ENCODE measurements around the gene TAF3.

TAF3 gene

DNA sequence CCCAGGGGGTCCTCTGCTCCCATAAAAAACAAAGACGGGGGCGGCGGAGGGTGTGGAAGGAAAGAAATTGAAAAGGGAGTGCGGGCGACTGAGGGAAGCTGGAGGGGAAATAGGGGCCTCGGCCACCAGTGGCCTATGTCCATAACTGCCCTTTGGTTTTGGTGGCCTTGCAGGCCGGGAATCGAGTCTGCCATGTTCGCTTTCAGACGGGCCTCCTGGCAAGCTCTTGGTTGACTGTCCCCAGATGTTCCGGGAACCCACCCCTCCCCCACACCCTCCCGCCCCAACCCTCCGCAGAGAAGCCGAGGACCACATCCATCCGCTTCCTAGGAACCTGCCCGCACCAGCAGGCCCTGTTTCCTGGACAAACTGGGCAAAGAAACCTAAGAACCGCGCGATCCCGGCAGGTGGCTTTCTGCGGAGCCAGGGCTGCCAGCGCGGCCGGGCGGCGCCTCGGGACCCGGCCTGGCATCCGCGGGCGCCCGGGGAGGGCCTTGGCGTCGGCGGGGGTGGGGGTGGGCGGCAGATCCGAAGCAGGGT lies 216.2 kb downstream of the TAF3 start:
- no peak for DNase-seq (ENCODE audit: low read depth)
- no peak overlapping the region for H3K4me3 ChIP-seq (ENCODE audit: low read length)
- TF ChIP-seq, protein P1, sequence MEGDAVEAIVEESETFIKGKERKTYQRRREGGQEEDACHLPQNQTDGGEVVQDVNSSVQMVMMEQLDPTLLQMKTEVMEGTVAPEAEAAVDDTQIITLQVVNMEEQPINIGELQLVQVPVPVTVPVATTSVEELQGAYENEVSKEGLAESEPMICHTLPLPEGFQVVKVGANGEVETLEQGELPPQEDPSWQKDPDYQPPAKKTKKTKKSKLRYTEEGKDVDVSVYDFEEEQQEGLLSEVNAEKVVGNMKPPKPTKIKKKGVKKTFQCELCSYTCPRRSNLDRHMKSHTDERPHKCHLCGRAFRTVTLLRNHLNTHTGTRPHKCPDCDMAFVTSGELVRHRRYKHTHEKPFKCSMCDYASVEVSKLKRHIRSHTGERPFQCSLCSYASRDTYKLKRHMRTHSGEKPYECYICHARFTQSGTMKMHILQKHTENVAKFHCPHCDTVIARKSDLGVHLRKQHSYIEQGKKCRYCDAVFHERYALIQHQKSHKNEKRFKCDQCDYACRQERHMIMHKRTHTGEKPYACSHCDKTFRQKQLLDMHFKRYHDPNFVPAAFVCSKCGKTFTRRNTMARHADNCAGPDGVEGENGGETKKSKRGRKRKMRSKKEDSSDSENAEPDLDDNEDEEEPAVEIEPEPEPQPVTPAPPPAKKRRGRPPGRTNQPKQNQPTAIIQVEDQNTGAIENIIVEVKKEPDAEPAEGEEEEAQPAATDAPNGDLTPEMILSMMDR (conservative IDR thresholded peaks at IDR 0.05; ENCODE audit: low read depth, low read length), result no peak

DNA sequence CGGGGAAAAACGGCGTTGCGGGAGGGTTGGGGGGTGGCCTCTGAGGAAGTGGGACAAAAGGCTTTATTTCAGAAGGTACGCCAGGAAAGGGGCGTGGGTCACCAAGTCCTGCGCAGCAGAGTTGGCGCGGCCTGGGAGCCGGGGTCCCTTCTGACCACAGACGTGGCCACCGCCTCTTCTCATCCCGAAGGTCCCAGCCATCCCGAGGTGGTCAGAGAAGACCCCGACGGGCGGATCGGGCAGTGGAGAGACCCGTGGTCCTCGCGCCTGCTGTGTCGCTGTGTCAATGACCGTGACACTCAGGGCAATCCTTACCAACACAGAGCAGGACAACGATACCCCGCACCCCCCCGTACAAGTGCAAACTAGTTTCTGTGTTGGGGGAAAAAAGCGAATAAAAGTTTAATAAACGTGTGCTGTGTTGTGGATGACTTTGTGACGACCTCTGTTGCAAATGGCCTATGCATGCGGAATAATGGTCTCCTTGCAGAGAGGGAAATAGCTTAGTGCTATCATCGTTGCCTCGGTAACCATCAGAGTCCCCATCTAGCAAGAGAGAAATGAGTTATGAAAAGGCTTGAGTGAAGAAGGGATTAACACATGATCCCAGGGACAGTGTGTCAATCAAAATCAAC lies 216.8 kb downstream of the TAF3 start:
- TF ChIP-seq, protein P1 (conservative IDR thresholded peaks at IDR 0.05; ENCODE audit: low read depth, low read length), result no peak
- peak overlapping the region; percentile 33 for H3K4me3 ChIP-seq (ENCODE audit: low read length)
- DNase-seq (ENCODE audit: low read depth), result peak; percentile 69

DNA sequence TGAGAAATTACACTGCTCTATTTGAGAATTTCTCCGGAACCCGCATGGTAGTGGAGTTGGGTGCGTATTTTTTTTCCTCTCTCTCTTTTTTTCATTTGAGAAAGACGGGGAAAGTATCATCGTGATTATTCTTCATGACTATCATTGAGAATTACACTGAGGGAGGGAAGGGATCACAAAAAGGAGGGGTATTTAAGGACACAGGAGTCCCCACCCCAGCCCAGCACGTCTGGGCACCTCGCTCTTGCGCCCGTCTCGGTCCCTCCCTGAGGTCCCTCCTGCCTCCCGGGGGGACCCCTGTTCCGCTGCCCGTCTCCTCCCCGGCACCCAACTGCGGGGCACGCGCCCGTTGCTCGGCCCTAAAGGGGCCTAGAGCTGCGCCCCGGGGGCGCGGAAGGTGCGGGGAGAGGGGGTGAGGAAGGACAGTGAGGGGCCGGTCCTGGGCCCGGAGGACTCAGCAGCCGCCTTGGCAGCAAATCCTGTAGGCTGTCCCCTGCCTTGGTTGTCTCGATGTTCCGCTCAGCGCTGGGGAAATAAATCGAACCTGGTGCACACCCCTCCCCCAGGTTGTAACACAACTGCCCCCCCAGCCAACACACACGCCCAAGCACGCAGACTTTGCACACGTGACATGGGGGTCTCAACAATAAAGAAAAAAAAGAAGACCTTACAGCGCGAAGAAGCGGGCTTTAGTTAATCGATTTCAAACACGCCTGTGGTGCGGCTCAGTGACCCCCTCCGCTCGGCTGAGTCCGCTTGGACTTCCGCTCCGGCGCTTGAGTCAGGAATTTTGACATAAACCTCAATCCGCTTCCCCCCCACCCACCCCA lies 217.6 kb downstream of the TAF3 start:
- no peak for DNase-seq (ENCODE audit: low read depth)
- no peak overlapping the region for H3K4me3 ChIP-seq (ENCODE audit: low read length)
- TF ChIP-seq, protein P1 (conservative IDR thresholded peaks at IDR 0.05; ENCODE audit: low read depth, low read length), result no peak

DNA sequence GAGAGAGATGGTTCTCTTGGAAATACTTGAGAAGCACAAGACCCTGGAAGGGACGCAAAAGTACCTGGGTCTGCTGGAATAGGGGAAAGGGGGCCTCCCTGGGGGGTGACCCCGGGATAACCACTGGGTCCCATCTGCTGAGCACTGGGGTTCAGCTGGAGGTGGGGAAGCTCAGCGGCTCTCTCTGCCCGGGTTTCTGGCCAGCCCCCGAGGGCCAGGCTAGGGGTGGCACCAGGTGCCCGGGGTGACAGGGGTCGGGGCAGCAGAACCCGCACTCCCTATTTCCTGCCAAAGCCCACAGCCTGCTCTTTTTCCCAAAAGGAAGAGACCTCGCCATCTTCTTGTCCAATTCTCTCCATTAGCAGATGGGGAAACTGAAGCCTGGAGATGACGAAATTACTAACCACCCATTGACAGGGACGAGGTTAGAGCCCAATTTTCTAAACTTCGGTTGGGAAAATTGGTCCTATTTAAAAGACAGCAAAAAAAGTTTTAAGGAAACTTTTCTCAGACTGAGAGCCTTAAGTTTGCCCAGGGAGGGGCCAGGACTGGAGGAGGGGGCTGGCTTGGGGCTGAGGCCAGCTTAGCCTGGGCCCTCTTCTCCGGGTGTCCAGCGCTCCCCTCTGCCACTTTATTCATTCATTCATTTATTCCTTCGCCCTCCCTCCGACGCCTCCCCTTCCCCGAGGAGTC lies 218.3 kb downstream of the TAF3 start:
- DNase-seq (ENCODE audit: low read depth), result no peak
- TF ChIP-seq, protein P1 (conservative IDR thresholded peaks at IDR 0.05; ENCODE audit: low read depth, low read length), result no peak
- H3K4me3 ChIP-seq (ENCODE audit: low read length), result no peak overlapping the region

DNA sequence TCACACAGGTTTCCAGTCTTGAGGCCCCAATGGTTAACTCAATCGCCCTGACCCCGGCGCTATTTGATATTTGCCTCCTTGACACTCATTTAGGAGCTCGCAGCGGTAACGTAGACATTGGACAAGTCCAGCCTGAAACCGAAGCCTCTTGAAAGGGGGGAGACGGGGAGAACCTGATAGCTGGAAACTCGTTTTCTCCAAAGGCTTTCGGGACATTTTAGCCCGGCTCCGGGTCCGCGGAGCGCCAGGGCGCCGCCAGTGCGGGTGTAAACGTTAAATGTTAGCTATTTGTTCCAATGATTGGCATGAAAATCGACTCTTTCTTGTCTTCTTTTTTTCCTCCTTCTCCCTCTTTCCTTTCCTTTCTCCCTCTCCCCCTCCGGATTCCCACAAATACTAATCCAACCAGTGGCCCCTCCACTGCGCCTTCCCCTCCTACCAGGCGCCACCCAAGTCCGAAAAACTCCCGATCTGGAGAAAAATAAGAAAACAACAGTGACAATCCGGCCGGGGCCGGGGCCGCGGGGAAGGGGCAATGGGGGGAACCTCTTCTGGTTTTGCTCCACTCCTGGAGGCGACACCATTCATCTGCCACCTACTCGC lies 219.0 kb downstream of the TAF3 start:
- DNase-seq (ENCODE audit: low read depth), result no peak
- H3K4me3 ChIP-seq (ENCODE audit: low read length), result no peak overlapping the region
- TF ChIP-seq, protein P1 (conservative IDR thresholded peaks at IDR 0.05; ENCODE audit: low read depth, low read length), result no peak

DNA sequence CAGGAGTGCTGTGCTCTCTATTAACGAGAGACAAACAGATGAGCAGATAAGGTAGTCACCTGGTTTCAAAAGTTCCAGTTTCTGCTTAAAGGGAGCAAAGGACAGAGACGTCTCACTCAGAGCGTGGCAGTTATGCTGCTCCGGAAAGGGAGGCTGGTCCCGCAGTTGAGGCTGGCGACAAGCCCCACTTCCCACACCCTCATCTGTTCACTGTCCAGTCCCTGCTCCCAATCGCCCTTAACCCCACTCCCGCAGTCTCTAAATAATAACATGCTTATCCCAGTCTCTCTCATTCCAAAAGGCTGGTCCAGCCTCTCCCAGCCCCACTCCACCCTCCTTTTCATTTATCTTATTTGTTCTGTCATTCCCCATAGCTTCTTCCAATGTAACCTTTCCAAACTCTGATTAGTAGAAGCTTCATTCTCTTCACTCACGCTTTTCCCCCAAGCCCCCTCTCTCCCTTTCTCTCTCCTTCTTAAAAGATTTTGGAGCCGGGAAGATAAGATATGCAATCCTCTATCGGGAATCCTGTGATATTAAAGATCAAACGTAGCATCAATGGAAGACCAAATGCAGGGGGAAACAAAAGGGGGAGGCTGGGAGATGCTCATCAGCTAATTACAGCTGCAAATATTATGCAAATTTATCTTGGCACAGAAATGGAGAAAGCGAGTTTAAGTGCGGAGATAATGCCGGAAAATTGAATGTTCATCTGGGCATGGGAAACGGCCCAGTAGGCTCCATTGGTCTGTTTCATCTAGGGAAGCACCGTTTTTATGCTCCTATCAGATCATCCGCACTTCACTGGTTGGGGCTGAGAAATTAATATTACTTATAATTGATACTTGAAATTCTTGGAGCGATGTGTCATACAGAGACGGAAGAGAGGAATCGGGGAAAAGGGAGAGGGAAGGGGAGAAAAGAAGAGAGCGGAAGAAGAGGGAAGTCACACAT lies 219.9 kb downstream of the TAF3 start:
- no peak overlapping the region for H3K4me3 ChIP-seq (ENCODE audit: low read length)
- TF ChIP-seq, protein P1 (conservative IDR thresholded peaks at IDR 0.05; ENCODE audit: low read depth, low read length), result no peak
- DNase-seq (ENCODE audit: low read depth), result no peak

All from retinal pigment epithelial cell (primary cell).